T-helper 1 cell (primary cell): ENCODE data around the gene PGGHG.

ENCODE experiments used
- DNase-seq, 5 donors: peaks; one replicate each; pipeline ENCODE4 v3.0.0-alpha.2; 2012 to 2020

PGGHG gene

GRCh38 chr11:269146-269890 is 19.6 kb upstream of the PGGHG start:
- DNase-seq = peak in 3 of 5 donors; percentile 39 to 97 (median 47)

DNA sequence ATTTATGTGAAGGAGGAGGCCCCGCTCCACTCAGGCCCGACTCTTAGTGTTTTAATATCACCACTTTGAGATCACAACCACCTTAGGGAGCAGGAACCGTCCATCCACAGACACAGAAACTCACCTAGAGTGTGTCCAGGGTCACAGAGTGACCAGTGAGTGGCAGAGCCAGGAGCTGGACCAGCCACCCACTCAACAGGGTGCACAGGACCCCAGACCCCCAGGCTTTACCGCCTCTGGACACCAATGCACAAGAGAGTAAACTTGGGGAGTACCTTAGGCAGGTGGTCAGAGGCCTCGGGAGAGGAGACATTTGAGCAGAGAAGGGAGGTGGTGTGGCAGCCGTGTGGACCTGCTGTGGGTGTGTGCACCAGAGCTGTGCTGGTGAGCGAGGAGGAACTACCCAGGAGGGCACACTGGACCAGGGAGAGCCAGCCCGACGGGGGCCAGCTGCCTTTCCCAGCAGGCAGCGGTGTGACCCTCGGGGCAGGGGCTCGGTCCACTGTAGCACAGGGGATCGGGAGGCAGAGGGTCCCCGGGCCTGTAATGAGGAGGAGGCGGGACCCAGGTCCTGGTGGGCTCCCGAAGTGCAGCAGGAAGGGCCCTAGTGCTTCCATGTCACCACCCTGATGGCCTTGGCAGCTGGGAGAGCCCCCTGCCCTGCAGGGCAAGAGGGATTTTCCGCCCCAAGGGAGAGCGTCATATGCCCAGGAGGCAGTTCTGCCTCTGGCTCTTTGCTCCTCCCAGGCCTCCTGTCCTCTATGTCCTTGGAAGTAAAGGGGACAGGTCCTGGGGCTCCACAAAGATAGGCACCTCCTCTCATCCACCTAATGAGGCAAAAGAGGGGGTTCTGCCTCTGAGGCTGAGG is 18.2 kb upstream of the PGGHG start:
- no peak for DNase-seq

DNA sequence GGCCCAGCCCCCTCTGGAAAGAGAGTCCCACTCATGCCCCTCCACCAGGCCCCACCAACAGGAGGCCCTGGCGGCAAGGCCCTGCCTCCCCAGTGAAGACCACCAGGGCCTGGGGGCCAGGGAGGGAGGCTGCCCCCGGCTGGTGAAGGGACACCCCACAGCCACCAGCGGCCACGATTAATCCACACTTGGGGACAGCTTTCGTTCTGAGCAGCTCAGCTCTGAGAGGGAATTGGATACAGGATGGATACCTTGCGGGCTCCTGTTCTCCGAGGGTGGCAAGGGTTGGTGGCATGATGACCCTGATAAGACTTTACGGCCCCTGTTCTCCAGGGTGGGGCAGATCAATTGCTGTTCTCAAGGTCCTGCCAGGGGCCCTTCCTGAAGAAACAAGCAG is 17.6 kb upstream of the PGGHG start:
- DNase-seq = no peak

GRCh38 chr11:272195-272930 is 16.6 kb upstream of the PGGHG start:
- no peak for DNase-seq

DNA sequence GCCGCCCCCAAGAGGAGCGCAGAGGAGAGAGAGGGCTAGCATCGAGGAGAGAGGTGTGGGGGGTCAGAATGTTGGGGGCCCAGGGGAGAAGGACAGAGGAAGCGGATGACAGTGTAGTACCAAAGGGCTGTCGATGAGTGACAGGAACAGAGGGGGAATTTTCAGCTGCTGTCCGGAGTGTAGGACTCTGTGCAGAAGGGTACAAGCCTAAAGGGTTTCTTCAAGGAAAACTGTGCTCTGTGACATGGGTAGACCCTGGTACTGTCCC is 16.1 kb upstream of the PGGHG start:
- no peak for DNase-seq

DNA sequence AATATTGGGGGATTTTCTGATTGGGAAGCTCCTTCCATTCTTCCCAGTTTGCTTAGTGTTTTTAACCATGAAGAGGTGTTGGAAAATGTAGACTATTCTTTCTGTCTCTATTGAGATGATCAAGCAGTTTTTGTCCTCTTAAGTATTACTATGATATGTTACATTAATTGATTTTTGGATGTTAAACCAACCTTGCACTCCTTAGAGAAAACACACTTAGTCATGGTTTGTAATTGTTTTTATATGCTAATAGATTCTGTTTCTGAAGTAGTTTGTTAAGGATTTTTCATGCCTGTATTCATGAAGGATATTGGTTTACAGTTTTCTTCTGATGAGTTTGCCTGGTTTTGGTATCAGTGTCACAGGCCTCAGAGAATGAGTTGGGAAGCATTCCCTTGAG is 12.7 kb upstream of the PGGHG start:
- DNase-seq = no peak

DNA sequence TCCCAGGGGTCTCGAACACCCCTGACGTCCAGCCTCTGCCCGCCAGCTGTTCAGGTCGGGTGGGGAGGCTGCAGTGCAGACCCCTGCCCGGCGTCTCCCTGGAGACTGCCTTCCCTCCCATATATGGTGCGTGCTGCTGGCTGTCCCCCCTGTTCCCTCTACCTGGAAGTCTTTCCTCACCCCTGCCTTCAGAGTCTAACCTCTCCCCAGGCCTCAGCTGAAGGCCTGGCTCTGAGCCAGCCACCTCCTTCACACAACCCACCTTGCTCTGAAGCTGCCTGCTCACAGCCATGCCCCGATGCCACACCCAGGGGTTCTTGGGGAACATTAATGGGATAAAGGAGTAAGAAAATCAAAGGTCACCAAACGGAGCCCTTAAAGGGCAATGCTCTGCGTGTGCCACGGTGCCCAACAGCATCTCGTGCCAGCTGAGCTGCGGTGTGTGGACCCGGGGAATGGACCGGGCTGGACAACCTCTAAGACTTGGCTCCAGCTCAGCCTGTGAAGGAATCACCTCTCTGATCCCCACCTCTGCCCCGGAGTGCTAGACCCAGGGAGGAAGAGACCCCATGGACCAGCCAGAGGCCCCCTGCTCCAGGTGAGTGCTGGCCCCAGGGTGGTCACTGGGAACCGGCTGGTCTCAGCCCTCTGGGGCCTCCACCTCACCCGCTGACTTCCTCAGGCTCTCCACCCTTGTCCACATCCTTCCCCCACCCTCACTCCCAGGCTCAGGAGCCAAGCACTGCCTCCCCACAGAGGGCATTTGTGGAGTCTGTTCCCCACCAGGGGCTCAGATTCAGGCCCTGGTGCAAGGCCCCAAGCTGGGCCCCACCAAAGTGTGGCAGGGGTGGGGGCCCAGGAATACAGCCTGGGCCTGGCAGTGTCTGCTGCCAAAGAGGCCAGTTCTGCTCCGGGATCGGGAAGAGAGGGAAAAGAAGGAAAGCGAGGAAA is 10.7 kb upstream of the PGGHG start, which contains the start of gene NLRP6:
TSS of gene NLRP6 (plus strand) at position 407 of the 951 bp plus-strand sequence. CDS start at position 570, 163 bp downstream.
- DNase-seq = no peak

- peak in 1 of 5 donors; percentile 28 for DNase-seq
Observed at GRCh38 chr11:279040-279965, 9.6 kb upstream of the PGGHG start.

DNA sequence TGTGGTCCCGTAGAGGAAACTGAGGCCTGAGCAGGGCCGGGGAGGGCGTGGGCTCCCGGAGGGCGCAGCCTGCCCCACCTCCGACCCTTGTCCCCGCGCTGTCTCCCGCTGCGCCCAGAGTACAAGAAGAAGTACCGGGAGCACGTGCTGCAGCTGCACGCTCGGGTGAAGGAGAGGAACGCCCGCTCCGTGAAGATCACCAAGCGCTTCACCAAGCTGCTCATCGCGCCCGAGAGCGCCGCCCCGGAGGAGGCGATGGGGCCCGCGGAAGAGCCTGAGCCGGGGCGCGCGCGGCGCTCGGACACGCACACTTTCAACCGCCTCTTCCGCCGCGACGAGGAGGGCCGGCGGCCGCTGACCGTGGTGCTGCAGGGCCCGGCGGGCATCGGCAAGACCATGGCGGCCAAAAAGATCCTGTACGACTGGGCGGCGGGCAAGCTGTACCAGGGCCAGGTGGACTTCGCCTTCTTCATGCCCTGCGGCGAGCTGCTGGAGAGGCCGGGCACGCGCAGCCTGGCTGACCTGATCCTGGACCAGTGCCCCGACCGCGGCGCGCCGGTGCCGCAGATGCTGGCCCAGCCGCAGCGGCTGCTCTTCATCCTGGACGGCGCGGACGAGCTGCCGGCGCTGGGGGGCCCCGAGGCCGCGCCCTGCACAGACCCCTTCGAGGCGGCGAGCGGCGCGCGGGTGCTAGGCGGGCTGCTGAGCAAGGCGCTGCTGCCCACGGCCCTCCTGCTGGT is 8.8 kb upstream of the PGGHG start:
- DNase-seq = peak in 2 of 5 donors; percentile 56 to 65

GRCh38 chr11:280706-281485 is 8.0 kb upstream of the PGGHG start:
- DNase-seq = peak in 2 of 5 donors; percentile 37 to 65

DNA sequence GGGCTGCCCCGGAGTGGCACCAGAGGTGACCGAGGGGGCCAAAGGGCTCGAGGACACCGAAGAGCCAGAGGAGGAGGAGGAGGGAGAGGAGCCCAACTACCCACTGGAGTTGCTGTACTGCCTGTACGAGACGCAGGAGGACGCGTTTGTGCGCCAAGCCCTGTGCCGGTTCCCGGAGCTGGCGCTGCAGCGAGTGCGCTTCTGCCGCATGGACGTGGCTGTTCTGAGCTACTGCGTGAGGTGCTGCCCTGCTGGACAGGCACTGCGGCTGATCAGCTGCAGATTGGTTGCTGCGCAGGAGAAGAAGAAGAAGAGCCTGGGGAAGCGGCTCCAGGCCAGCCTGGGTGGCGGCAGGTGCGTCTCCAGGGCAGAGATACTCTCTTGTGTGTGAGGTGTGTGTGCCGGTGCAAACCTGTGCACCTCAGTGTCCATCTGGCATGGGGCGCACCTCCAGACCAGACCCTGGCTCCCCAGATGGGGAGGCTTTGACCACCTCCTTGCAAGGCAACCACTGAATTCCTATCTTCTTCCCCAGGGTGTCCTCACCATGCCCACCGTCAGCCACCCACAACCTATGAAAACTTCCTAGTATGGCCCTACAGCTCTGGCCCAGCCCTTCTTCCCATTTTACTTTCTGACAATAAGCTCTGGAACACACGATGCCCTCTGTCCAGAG is 7.3 kb upstream of the PGGHG start:
- no peak for DNase-seq

GRCh38 chr11:282171-282570 is 6.8 kb upstream of the PGGHG start:
- no peak for DNase-seq

GRCh38 chr11:282630-283360 is 6.1 kb upstream of the PGGHG start:
- no peak for DNase-seq

- DNase-seq = no peak
Observed at GRCh38 chr11:283405-284104, 5.4 kb upstream of the PGGHG start.

- no peak for DNase-seq
Observed at GRCh38 chr11:284105-285020, 4.6 kb upstream of the PGGHG start.
